Measurements from ENCODE around the gene BMPR1A. TPM values are rescaled to one million over a fixed set of nuclear protein-coding genes. Genes with fewer than 3 reads are reported as not detected.

The BMPR1A gene
- total RNA-seq, 1 donor from 2014 or later, result 43.5 TPM

- no peak for DNase-seq (ENCODE audit: low spot score)
These were observed 26.7 kb upstream of the BMPR1A start for GRCh38 chr10:86729677-86730076.

- DNase-seq (ENCODE audit: low spot score), result peak; percentile 78
These were observed 26.2 kb upstream of the BMPR1A start for GRCh38 chr10:86730227-86730626.

- peak; percentile 86 for DNase-seq (ENCODE audit: low spot score)
These were observed 23.6 kb upstream of the BMPR1A start for GRCh38 chr10:86732771-86733170.

GRCh38 chr10:86733260-86733671, 23.2 kb upstream of the BMPR1A start:
- no peak for DNase-seq (ENCODE audit: low spot score)

GRCh38 chr10:86734207-86734988, 22.0 kb upstream of the BMPR1A start:
- peak; percentile 77 for DNase-seq (ENCODE audit: low spot score)

GRCh38 chr10:86735278-86735677, 21.1 kb upstream of the BMPR1A start:
- DNase-seq (ENCODE audit: low spot score), result peak; percentile 51

- DNase-seq (ENCODE audit: low spot score), result no peak
These were observed 14.2 kb upstream of the BMPR1A start for GRCh38 chr10:86742230-86742629.

- DNase-seq (ENCODE audit: low spot score), result no peak
These were observed 12.2 kb upstream of the BMPR1A start for GRCh38 chr10:86744067-86744725.

GRCh38 chr10:86747796-86748581, 8.4 kb upstream of the BMPR1A start:
- no peak for DNase-seq (ENCODE audit: low spot score)

GRCh38 chr10:86749854-86750253, 6.6 kb upstream of the BMPR1A start:
- DNase-seq (ENCODE audit: low spot score), result no peak

GRCh38 chr10:86751477-86751876, 4.9 kb upstream of the BMPR1A start:
- no peak for DNase-seq (ENCODE audit: low spot score)

- DNase-seq (ENCODE audit: low spot score), result no peak
These were observed 4.1 kb upstream of the BMPR1A start for GRCh38 chr10:86752311-86752710.

- no peak for DNase-seq (ENCODE audit: low spot score)
These were observed 3.4 kb upstream of the BMPR1A start for GRCh38 chr10:86753051-86753450.

GRCh38 chr10:86753638-86754434, 2.6 kb upstream of the BMPR1A start:
- DNase-seq (ENCODE audit: low spot score), result peak; percentile 67

- DNase-seq (ENCODE audit: low spot score), result no peak
These were observed 1.0 kb upstream of the BMPR1A start for GRCh38 chr10:86755454-86755739.

GRCh38 chr10:86755740-86756510, 494 bp upstream of the BMPR1A start:
- DNase-seq (ENCODE audit: low spot score), result peak; percentile 91

GRCh38 chr10:86757113-86757972, 924 bp downstream of the BMPR1A start:
- no peak for DNase-seq (ENCODE audit: low spot score)

- DNase-seq (ENCODE audit: low spot score), result no peak
These were observed 2.0 kb downstream of the BMPR1A start for GRCh38 chr10:86758189-86759072.
